ENCODE results near the gene NUDT2. TPM values are rescaled to one million over a fixed set of nuclear protein-coding genes. Genes with fewer than 3 reads are reported as not detected.

Gene NUDT2
- total RNA-seq, 1 donor from 2014 or later, result 50.3 TPM

DNA sequence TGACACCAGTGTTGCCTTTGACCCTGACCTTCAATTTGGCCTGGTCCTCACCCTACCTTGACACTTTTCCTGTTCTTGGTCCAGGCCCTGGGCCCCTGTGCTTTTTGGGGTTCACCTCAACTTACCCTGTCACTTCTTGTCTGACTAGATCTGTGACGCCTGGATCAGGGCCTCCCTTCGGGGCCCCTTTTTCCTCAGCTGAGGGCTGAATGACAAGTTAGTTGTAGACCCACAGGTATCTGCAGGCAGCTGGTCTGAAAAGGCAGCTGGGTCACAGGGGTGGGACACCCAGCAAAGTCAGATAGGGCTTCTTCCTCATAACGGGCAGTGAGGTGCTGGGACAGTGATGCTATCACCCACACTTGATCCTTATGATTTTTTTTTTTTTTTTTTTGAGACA, 57.3 kb downstream of the NUDT2 start:
- DNase-seq (ENCODE audit: low read depth) (no peak), FAIRE-seq (no peak)
- no peaks in the 10 kb centered on the region for H3K27me3 ChIP-seq (ENCODE audit: control insufficient read depth, insufficient read depth, low read length)
- no peak overlapping the region for H3K4me3 ChIP-seq (ENCODE audit: low read depth, low read length)
- TF ChIP-seq, protein P1, sequence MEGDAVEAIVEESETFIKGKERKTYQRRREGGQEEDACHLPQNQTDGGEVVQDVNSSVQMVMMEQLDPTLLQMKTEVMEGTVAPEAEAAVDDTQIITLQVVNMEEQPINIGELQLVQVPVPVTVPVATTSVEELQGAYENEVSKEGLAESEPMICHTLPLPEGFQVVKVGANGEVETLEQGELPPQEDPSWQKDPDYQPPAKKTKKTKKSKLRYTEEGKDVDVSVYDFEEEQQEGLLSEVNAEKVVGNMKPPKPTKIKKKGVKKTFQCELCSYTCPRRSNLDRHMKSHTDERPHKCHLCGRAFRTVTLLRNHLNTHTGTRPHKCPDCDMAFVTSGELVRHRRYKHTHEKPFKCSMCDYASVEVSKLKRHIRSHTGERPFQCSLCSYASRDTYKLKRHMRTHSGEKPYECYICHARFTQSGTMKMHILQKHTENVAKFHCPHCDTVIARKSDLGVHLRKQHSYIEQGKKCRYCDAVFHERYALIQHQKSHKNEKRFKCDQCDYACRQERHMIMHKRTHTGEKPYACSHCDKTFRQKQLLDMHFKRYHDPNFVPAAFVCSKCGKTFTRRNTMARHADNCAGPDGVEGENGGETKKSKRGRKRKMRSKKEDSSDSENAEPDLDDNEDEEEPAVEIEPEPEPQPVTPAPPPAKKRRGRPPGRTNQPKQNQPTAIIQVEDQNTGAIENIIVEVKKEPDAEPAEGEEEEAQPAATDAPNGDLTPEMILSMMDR (IDR thresholded peaks at IDR 0.05; ENCODE audit: insufficient read depth, low read length, severe bottlenecking), result no peak
- H3K36me3 ChIP-seq (ENCODE audit: control insufficient read depth, insufficient read depth, low read length), result no peaks in the 10 kb centered on the region

- FAIRE-seq (no peak), DNase-seq (ENCODE audit: low read depth) (no peak)
- TF ChIP-seq, protein P1 (IDR thresholded peaks at IDR 0.05; ENCODE audit: insufficient read depth, low read length, severe bottlenecking), result no peak
- Histone ChIP-seq H3K27me3 (ENCODE audit: control insufficient read depth, insufficient read depth, low read length) (no peaks in the 10 kb centered on the region), H3K4me3 (ENCODE audit: low read depth, low read length) (no peak overlapping the region), H3K36me3 (ENCODE audit: control insufficient read depth, insufficient read depth, low read length) (no peaks in the 10 kb centered on the region)
Observed at GRCh38 chr9:34387239-34387638, 57.9 kb downstream of the NUDT2 start.

- H3K4me3 ChIP-seq (ENCODE audit: low read depth, low read length), result no peak overlapping the region
- no peaks in the 10 kb centered on the region for H3K27me3 ChIP-seq (ENCODE audit: control insufficient read depth, insufficient read depth, low read length)
- FAIRE-seq, result no peak
- no peaks in the 10 kb centered on the region for H3K36me3 ChIP-seq (ENCODE audit: control insufficient read depth, insufficient read depth, low read length)
- TF ChIP-seq, protein P1 (IDR thresholded peaks at IDR 0.05; ENCODE audit: insufficient read depth, low read length, severe bottlenecking), result no peak
- DNase-seq (ENCODE audit: low read depth), result no peak
Observed at GRCh38 chr9:34392511-34392910, 63.1 kb downstream of the NUDT2 start.

Other genes starting within 250 kb of the NUDT2 start
- 15.3 and 19.6 TPM in 2 replicates for gene DCAF12, start 202.9 kb upstream of the NUDT2 start, total RNA-seq
- gene UBAP1, start 150.5 kb upstream of the NUDT2 start, total RNA-seq, result 37.6 and 53.1 TPM in 2 replicates
- 0.26 and 0.38 TPM in 2 replicates for gene KIF24, start 301 bp upstream of the NUDT2 start, total RNA-seq
- gene MYORG, start 47.3 kb downstream of the NUDT2 start, total RNA-seq, result 2.1 and 5.1 TPM in 2 replicates
- gene FAM219A, start 129.0 kb downstream of the NUDT2 start, total RNA-seq, result 3.9 and 5.4 TPM in 2 replicates
- not detected in 2 replicates for gene DNAI1, start 129.2 kb downstream of the NUDT2 start, total RNA-seq
- gene ENHO, start 193.4 kb downstream of the NUDT2 start, total RNA-seq, result 0.13 TPM in 1 of 2 replicates, not detected in the other

All from bronchial epithelial cell (primary cell).